Stimulated activated CD8-positive, alpha-beta memory T cell treated with anti-CD3 and anti-CD28 coated beads, Interleukin-2, amount 100 ng/mL, for 1 hour (primary cell): Measurements from ENCODE around the gene INPP5D.
"Not testable (repeated sequence)": the region's sequence is repeated elsewhere in the genome, so short reads cannot be mapped to it uniquely, and the experiment has no call there.

Experiments
- DNase-seq, 2 donors: peaks; one replicate each; pipeline ENCODE4 v3.0.0-alpha.2; 2020; ENCODE audit warnings: low read depth in 2 of 2

INPP5D gene

DNA sequence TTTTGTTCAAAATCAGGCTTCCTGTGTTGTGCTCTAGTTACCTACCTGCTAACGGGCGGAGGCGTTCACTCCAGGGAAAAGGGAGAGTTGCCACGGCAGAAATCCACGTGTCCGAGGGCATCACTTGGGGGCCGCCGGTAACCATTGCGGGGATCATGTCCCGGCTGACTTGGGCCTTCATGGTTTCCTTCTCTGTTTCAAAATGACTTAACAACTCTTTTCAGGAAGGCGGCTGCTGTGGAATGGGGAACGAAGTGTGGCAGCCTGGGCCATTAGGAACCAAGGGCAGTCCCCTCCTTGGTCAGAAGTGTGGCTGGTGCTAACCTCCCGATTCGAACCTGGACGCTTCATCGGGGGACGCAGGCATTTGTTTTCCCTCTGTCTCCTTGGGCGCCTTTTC, 56.8 kb downstream of the INPP5D start:
- no peak for DNase-seq

DNA sequence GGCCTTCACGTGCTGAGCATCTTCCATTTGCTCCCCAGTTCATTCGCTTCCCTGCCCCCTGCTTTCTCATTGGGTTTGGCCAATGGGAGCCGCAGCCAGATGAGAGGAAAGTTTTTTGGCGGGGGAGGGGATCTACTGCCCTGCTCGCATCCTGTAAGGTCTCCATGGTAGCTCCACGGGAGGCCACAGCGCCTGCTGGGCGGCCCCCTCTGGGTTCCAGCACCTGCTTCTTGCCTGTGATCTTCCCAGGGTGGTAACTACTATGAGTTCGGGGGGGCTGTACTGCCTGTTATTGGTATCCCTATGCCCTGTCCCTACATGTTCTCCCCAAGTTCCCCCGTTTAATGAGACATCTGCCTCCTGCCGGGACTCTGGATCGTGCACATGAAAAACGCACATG, 57.2 kb downstream of the INPP5D start:
- DNase-seq = no peak

DNA sequence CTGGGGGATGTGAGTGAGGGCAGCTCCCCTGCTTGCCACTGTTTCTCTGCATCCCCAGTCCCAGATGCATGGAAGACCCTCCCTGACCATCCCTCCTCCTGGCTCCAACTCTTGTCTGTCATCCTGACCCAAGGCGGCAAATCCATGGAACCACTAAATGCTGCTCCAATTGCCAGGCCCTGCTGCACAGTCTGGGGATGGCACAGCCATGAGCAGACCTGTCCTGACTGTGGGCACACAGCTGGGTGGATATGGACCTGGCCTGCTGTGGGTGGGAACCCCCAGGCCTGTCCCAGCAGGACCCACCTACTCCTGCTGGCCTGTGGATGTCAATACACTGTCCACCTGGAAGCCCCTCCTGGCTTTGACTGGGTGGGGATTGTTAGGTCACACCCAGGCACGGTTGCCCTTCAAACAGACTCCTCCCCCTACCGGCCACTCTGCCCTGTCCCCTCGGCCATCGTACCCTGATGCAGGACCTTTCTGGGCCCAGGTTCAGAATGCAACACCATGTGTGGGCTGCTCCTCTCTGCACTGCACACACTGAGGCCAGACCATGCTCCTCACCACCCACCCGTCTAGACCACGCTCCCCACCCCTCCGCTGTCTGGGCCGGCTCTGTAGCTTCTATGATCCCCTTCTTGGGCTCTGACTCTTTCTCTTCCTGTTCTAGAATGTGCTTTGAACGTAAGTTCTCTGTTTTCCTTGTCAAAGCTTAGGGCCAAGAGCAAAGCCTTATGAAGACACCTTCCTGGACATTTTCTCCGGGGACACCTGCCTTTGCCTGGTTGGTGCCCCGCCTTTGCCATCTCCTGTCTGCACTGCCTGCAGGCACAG, 57.9 kb downstream of the INPP5D start:
- DNase-seq = no peak

DNA sequence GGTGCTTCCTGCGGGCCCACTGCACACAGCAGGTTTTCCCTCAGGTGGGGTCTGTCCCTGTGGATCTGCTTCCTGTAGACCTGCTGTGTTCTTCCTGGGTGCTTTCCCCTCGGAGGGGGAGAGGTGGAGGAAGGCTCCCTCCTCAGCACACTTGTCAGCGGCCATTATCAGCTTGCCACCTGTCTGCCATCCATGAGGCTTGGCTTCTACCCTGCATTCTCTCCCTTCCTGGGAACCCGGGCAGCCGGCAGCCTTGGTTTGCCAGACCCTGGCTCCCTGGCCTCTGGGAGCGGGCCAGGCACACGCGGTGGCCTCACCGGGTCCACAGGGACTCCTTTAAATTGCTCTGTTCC, 58.5 kb downstream of the INPP5D start:
- no peak for DNase-seq

DNA sequence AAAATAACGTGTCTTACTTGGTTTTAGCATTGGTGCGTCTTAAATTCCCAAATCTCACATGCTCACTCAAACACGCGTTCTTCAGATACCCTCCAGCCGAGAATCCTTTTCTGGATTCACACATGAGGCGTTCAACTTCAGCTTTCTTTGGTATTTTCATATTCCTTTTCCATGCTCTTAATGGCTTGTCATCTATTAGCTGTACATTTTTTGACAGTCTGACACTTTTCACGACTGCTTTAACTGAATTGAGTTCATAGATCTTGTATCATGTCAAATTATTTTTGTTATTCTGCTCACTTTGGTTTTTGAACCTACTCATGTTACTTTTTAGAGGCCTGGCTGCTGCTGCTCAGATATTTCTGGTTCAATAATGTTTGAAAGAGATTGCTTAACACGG, 59.0 kb downstream of the INPP5D start:
- no peak for DNase-seq

DNA sequence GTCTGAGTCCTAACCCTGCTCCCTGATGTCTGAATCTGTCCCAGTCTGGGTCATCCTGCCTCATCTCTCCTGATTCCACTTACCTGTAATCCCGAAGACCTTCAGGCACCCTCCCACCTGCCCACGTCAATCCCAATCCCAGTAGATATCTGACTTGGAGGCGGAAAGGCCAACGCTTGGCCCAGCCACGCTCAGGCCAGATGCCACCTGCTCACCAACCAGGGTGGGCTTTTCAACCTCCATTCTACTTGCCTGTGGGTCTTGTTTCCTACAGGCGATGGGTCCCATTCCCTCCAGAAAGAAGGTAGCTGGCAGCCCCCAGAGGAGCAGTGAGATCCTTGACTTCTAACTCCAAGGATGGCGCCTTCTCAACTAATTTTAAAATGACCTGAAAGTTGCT, 59.7 kb downstream of the INPP5D start:
- DNase-seq = no peak

DNA sequence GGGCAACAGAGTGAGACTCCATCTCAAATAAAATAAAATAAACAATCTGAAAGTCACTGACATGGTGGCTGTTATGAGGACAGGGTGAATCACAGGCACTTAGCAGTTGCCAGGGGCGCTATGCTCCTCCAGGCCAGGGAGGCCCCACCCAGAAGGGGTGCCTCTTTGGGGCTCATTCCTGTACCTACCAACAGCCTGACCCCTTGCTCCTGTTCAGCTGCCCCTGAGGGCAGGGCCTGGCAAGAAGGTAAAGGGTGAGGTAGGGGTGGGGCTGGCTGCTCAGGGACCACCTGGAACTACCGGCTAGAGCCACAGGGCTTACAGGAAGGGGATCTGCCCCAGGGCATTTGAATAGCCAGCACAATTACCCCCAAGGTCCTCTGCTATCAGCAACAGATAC, 60.3 kb downstream of the INPP5D start:
- DNase-seq = no peak

DNA sequence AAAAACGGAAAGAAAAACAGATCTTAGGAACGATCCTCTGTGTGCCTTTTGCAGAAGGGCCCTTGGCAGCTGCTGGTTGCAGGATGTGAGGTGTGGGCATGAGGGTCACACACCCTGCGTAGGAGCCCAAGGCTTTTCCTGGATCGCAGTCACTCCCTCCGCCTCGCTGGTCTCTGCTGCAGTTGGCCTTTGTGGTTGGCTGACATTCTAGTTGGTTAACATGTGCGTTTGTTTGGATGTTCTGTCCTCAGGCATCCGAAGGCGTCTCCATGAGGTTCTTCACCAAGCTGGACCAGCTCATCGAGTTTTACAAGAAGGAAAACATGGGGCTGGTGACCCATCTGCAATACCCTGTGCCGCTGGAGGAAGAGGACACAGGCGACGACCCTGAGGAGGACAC, 61.7 kb downstream of the INPP5D start:
- DNase-seq = no peak

DNA sequence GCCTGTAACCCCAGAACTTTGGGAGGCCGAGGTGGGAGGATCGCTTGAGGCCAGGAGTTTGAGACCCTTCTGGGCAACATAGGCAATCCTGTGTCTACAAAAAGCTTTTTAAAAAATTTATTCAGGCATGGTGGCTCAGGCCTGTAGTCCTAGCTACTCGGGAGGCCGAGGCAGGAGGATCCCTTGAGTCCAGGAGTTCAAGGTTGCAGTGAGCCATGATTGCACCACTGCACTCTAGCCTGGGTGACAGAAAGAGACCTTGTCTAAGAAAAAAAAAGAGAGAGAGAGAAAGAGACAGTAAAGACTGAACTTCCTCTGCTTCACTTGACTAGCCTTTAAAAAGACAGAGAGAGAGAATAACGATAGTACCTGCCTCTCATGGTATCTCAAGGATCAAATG, 62.4 kb downstream of the INPP5D start:
- no peak for DNase-seq

DNA sequence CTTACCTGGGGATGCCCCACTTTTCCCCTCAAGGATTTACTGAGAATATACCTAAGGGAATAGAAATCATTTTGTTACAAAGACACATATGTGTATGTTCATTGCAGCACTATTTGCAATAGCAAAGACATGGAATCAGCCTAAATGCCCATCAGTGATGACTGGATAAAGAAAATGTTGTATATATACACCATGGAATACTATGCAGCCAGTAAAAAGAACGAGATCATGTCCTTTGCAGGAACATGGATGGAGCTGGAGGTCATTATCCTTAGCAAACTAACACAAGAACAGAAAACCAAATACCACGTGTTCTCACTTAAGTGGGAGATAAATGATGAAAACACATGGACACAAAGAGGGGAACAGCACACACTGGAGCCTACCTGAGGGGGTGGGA, 63.4 kb downstream of the INPP5D start:
- DNase-seq = not testable (repeated sequence)

DNA sequence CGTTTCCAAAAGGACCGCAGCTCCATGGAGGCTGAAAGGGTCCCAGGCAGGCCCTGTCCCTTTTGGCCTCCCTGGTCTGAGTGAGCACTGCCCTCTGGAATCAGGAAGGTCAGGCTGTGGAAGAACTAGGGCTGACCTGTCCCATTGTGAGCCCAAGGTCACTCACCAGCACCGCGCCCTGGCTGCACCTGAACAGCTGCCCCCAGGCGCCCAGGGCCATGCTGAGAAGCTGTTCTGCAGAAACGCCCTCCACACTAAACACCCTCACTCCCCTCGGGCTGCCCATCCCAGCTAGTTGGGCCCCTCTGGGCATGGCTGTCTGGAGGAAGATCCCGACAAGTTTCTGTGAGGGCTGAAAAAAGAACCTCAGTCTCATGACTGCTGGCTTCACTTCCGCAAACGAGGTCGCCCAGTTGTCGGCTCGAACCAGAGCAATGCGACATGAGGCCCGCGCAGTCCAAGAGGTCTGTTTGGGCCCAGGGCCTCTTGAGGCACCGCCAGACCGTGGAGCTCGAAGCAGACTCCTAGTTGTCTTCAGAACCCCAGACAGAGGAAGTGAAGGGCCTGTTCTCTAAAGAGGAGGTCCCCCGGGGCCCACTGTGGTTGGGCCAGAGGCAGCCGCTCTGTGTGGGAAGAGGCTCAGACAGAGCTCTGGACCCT, 64.4 kb downstream of the INPP5D start:
- DNase-seq = no peak

DNA sequence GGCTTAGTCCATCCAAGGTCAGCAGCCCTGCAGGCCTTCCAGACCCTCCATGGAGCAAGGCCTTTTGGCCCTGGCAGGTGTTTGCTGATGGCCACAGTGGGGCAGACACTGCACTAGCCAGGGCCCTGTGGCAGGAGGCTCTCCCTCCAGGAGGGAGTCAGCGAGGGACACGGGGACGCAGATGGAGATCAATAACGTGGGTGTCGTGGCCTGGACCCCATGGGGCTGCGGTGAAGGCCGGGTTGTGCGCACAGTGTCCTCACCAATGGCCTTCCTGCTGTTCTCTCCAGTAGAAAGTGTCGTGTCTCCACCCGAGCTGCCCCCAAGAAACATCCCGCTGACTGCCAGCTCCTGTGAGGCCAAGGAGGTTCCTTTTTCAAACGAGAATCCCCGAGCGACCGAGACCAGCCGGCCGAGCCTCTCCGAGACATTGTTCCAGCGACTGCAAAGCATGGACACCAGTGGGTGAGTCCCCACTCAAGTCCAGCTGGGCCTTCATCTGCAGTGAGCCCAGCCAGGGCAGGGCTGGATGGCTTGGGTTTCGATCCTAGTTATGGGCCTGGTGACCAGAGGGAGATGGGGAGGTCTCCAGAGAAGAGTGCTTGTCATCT, 65.4 kb downstream of the INPP5D start:
- no peak for DNase-seq

DNA sequence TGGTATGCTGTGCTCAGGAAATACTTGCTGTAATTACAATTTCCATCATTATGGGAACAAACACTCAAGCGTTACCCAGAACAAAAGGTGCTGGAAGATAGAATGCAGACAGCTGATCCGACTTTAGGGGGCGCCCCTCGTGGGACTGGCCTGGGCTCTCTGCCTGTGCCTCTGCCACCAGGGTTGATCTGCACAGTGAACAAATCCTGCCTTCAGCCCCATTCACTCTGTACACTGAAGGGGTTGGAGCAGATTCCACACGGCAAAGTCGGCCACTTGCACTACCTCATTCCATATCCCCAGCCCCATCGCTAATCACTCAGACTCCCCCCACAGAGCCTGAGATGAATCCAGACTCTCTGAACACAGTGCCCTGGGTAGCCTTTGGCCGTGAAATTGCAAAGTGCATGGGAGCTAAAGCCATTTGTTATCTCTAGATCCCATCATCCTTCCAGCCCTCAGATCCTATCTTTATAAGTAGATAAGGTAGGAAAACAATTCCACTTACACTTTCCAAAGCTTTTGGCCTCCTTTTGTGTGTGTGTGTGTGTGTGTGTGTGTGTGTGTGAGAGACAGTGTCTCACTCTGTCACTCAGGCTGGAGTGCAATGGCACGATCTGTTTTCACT, 69.3 kb downstream of the INPP5D start:
- DNase-seq = no peak

DNA sequence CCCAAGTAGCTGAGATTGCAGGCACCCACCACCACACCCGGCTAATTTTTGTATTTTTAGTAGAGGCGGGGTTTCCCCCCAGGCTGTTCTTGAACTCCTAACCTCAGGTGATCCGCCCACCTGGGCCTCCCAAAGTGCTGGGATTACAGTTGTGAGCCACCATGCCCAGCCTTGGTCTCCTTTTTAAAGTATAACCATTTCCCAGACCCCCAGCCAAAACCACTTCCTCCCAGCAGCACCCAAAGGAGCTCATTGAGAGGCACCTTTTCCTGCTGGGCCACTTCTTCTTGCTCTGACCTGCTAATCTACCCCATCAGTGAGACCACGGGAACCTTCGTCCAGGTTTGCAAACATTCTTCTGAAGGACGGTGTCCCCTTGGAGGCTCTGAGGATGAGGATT, 69.9 kb downstream of the INPP5D start:
- DNase-seq = no peak

DNA sequence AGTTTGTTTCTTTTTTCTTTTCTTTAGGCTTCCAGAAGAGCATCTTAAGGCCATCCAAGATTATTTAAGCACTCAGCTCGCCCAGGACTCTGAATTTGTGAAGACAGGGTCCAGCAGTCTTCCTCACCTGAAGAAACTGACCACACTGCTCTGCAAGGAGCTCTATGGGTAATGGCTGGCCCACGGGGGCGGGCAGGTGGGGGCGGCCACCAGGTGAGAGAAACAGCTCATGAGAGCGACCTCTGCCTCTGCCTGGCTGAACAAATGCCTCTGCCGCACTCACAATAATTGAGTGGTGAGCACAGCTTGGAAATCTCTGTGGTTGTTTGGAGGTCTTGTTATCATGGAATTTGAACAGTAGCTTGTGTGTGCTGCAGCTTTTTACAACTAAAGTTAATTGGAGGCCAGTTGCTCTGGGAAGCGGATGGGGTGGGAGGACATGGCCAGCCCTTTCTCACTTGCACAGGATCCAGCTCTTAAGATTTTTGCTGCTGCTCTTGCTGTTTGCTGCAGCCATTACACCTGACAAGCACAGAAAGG, 70.4 kb downstream of the INPP5D start:
- DNase-seq = no peak

DNA sequence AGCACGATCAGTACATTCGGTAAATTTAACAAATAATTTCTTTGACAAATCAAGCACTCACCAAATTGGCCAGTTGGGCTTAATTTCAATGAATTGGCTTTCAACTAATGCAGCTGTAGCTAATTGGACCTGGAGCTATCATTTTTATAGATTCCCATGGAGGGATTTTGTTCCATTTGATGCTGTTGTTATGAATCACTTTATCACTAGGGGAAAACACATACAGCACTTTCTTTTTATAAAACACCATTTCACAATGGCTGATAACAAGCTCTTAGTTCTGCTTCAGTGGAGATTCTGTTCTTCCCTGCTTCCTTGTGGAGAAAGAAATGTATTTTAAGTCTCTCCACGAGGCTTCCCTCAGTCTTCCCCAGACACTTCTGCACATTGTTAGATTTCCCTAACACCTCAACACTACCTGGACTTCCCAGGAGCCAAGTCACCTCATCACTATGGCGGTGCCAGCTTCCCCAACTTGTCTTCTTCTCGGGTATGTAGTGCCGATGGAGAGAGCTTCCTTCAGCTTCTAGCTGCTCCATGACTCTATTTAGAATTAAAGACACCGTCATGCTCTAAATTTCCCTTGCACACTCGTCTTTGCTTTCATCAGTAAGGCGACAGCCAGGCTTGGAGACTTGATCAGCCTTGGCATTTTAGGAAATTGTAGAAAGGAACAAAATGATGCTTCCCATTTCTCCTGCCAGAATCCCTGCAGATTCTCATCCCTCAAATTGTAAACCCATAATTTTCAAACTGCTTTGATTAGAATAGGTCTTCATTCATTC, 72.0 kb downstream of the INPP5D start:
- no peak for DNase-seq

DNA sequence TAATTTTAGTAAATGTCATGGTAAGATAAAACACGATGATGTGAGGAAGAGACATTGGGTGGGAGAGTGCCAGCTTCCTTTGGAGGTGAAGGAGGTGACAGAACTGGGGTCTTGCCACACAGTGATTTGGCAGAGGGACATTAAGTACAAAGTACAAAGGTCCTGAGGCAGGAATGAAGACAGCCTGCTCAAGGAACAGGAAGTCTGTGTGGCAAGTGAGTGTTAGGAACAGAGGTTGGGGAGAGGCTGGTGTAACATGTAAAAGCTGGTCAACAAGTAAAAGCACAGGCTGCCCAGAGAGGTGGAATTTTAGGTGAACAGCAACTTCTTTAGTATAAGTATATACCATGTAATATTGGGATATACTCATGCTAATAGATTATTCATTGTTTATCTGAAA, 73.1 kb downstream of the INPP5D start:
- DNase-seq = no peak

DNA sequence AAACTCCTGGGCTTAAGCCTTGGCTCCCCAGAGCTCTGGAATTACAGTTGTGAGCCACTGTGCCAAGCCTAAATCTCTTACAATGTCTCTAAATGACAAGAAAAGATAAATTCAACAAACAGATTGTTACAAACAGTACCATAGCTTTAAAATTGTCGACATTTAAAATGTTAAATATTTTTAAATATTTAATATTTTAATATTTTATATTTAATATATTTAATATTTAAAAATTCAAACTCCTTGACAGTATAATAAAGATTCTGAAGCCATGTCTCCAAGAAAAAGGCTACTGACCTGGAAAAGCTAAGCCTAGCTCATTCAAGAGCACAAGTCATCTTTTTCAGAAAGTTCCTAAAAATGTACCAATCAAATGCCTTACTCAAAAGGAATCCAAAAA, 75.3 kb downstream of the INPP5D start:
- no peak for DNase-seq

DNA sequence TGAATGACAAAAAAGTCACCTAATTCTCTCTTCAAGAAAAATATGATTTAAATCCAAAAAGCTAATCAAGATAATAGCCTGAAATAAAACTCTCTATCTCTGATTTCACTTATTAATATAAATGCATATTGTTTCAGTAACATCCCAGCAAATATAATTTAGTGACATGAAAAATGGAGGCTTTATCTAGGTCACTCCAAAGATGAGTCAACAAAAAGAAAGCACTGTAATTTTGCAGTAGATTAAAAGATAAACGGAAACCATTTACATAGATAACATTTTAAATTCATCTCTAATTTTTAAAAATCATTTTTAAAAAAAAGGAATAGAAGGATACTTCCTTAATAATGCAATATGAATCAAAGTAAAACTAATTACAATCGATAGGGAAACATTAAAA, 76.9 kb downstream of the INPP5D start:
- no peak for DNase-seq

DNA sequence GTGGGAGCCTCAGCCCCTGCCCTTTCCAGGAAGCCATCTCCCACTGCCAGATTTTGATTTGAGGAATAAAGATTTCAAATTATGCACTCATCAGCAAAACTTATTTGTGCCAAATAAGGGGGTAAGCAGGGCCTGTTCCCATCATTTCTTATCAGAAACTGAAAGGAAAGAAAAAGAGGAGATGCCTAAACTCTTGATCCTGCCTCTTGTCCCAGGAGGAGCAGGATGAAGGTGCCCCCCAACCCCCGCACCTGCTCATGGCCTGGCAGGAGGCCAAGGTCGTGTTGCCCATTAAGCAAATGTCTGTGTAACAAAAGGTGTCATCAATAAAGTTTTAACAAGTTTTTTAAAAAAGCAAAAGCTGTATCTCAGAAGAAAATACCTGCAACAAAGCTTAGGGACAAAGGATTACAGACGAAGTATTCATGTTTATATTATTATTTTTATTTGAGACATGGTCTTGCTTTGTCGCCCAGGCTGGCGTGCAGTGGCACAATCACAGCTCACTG, 80.0 kb downstream of the INPP5D start:
- no peak for DNase-seq

DNA sequence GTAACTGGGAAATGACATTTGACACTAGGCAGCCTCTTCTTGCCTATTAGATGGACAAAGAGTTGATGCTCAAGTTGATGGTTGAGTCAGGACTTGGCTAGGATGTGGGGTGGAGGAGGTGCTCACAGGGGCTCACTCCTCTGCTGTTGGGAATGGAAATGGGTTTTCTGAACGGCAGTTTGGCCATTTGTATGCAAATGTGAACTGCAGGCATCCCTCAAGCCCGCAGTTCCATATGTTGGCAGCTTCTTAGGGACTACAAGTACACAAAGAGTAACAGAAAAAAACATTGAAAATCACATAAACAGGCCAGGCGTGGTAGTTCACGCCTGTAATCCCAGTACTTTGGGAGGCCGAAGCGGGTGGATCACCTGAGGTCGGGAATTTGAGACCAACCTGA, 80.8 kb downstream of the INPP5D start:
- no peak for DNase-seq

DNA sequence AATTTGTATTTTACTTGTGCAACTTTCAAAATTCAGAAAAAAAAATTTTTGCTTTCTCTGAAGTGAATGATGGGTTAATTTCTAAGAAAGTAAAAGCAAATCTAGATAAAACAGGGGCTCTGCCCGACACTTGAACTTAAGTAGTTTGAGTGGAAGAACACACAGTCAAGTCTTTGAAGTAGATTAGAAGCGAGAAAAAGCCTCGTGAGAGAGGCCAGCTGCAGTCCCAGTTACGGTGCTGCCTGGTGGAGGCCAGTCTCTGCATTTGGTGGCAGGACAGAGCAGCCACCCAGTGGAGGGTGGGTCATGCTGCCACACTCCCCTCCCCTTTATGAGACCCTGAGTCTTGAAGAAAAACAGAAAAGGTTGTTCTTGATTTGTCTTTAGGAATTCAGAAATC, 81.8 kb downstream of the INPP5D start:
- DNase-seq = no peak
